Heart left ventricle (tissue), 13 donors: ENCODE results near the gene ACVR1.

Experiments used
- POLR2A ChIP-seq, 2 donors: fragments of 450-650 bp; IDR thresholded peaks; one replicate each; pipeline ENCODE4 v1.6.1; 2017; ENCODE audit warnings: antibody characterized with exemption in 2 of 2, mild to moderate bottlenecking in 2 of 2, moderate library complexity in 2 of 2
- TF ChIP-seq, protein P1 (sequence below), 12 donors: fragments of 200-600 bp; sonication (generic) in 4 of 12; IDR thresholded peaks; one replicate each; pipeline versions ENCODE4 v1.5.0 to v1.8.0; 2018 to 2022; ENCODE audit warnings: antibody characterized with exemption in 12 of 12, mild to moderate bottlenecking in 5 of 12
- donor health status: ischemic (EF 13 %, LVEDD 7.1; RV severe dilation, severe dysfunction).
- donor health status: DM: no; HTN: yes; CAD: no.
- donor health status: DM: no; HTN: no; CAD: no.
- donor health status: ischemic (EF 25% LVEDD 6.9; RV normal size, moderate dysfunction).
- donor health status: ischemic (EF 25% LVEDD 5.7; RV mildly dilated, moderate dysfunction).
- donor health status: ischemic (EF 35%, LVEDD 5.7; RV mildly dilated, moderate dysfunction).
- donor health status: nonischemic (EF 11% LVEDD 7.7; RV severe dilation, severe dysfunction).
- donor health status: DM: yes; HTN: yes; CAD: no.
- donor health status: PGD.
- donor health status: ischemic (EF 29% LVEDD 5.4; RV normal size, mild dysfunction).
- donor health status: nonischemic (EF 23%, LVEDD 6.1; RV moderate dilation, normal function).

DNA sequence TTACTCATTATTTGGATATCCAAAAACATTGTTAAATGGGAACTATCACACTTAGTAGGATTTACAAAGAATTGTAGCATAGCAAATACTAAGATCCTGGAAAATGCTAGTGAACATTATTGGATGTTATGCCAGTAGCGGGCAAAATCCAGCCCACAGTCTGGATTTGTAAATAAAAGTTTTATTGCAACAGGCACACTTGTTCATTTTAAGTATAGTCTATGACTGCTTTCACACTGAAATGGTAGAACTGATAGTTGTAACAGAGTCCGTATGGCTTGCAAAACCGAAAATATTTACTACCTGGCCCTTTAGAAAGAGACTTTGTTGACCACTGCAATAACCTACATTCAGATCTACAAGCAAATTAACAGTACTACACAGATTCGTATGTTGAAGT, 53.6 kb downstream of the ACVR1 start:
- TF ChIP-seq, protein P1, sequence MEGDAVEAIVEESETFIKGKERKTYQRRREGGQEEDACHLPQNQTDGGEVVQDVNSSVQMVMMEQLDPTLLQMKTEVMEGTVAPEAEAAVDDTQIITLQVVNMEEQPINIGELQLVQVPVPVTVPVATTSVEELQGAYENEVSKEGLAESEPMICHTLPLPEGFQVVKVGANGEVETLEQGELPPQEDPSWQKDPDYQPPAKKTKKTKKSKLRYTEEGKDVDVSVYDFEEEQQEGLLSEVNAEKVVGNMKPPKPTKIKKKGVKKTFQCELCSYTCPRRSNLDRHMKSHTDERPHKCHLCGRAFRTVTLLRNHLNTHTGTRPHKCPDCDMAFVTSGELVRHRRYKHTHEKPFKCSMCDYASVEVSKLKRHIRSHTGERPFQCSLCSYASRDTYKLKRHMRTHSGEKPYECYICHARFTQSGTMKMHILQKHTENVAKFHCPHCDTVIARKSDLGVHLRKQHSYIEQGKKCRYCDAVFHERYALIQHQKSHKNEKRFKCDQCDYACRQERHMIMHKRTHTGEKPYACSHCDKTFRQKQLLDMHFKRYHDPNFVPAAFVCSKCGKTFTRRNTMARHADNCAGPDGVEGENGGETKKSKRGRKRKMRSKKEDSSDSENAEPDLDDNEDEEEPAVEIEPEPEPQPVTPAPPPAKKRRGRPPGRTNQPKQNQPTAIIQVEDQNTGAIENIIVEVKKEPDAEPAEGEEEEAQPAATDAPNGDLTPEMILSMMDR (IDR thresholded peaks at IDR 0.05): no peak
- TF ChIP-seq POLR2A (IDR thresholded peaks at IDR 0.05): no peak
